ENCODE measurements around the gene TSPAN17. TPM values are rescaled to one million over a fixed set of nuclear protein-coding genes. Genes with fewer than 3 reads are reported as not detected.

TSPAN17 gene
- total and polyA plus RNA-seq, 10 of the 15 experiments (the other 5 are each of a cell fraction or from before 2014, with no cell fraction given) = 0.24 to 17.1 (median 10.4) TPM

DNA sequence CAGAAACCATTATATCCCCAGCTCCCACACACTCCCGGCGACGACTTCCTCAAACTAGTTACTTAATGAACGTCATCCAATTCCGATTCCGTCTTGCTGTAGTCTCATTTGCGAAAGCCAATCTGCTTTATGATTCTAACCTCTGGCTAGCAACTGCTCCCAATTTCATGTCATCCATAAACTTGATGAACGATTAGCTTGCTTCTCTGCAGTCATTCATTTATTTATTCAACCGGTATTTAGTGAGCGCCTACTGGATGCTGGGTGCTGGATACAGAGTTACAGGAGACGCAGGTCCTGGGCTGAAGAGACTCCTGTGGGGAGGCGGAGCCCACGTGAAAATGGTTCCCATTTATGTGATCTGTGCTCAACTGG, 46.2 kb downstream of the TSPAN17 start:
- no TSS peak for BruUV-seq (replicated peaks)
- DNase-seq (ENCODE audit: low read depth, low spot score) = no peak
- Histone ChIP-seq H3K4me1 (ENCODE audit: control insufficient read depth, insufficient read depth, low read length) (no peaks in the 10 kb centered on the region), H3K27ac (ENCODE audit: control insufficient read depth, insufficient read depth) (no peak overlapping the region), H3K4me2 (ENCODE audit: control insufficient read depth, insufficient read depth) (no peak overlapping the region), H3K27me3 (replicated peaks in 1 of 2; ENCODE audit: control insufficient read depth in 2 of 2, insufficient read depth in 2 of 2, low read length in 1 of 2) (peaks cover 0 to 7% of the 10 kb centered on the region in 2 experiments; a peak in 3 of 4 replicates), H3K36me3 (ENCODE audit: control insufficient read depth in 2 of 2, insufficient read depth in 2 of 2, low read length in 1 of 2) (no peaks in the 10 kb centered on the region), H3K79me2 (ENCODE audit: control insufficient read depth, insufficient read depth, low read length) (no peaks in the 10 kb centered on the region), H3K4me3 (no peak overlapping the region), H3K9me3 (replicated peaks; ENCODE audit: control insufficient read depth, insufficient read depth, low read length) (no peaks in the 10 kb centered on the region; the same call in 2 of the 3 replicates), H2AFZ (ENCODE audit: control insufficient read depth, low read depth, low read length) (no peak overlapping the region), H3K9ac (ENCODE audit: control insufficient read depth, insufficient read depth, low read length) (no peak overlapping the region), H4K20me1 (ENCODE audit: control insufficient read depth, insufficient read depth) (no peaks in the 10 kb centered on the region)
- FAIRE-seq = no peak
- ChIA-PET CTCF (interaction anchor here (0.6 to 2.1 kb wide), 2 partner anchors 33 to 1658 kb away, joined by 3 to 14 read pairs; no protein-coding TSS in a partner anchor), SMC1A (ENCODE audit: uncharacterized antibody, unreplicated experiment) (no interaction called here), POLR2A (interaction anchor here (0.6 kb wide), 2 partner anchors 85 to 1497 kb away, joined by 4 to 7 read pairs; no protein-coding TSS in a partner anchor), RAD21 (ENCODE audit: unreplicated experiment) (interaction anchor here (0.6 to 1.1 kb wide), 2 partner anchors 148 to 190 kb away, joined by 3 read pairs; no protein-coding TSS in a partner anchor)
- intact Hi-C loops (cut with micrococcal nuclease; ENCODE audit: unreplicated experiment) (no loop called here), in situ Hi-C loops (cut with MboI) (no loop called here)
- TF ChIP-seq SPI1 (IDR thresholded peaks at IDR 0.05; ENCODE audit: borderline replicate concordance, insufficient read depth, low read depth, low read length) = peak; percentile 10; the same call in 1 of the 2 replicates
- no peak for TF ChIP-seq POLR2A (IDR thresholded peaks at IDR 0.05; ENCODE audit: low read depth, low read length)
- no peak for ATAC-seq
- WGBS (ENCODE audit: insufficient coverage, insufficient replicate concordance, low lambda C conversion rate, missing lambda C conversion rate) = 26% methylated on average over 13 of the region's 13 CpGs

DNA sequence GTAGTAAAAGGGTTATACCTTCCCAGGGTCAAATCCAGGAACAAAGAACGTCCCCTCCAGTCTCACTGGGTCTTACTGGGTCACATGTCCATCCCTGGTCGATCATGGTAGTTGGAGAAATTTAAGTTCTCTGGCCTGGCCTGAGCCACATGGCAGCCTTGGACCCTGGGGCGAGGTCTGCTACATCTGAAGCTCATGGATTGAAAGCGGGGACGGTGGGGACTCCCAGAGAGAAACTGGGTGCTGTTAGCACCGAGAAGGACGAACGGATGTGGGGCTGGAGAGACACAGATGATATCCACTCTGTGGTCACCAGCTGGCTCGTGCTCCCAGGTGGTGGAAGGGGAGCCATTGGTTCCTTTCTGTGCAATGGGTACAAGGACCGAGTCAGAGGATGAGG, 46.9 kb downstream of the TSPAN17 start:
- in situ Hi-C loops (cut with MboI) = no loop called here
- POLR2A ChIA-PET = interaction anchor here (0.5 to 0.6 kb wide), 2 partner anchors 84 to 470 kb away, joined by 3 to 7 read pairs; no protein-coding TSS in a partner anchor
- FAIRE-seq = no peak
- TF ChIP-seq NR2F1 (conservative IDR thresholded peaks at IDR 0.05) (no peak), MEF2A (IDR thresholded peaks at IDR 0.05; ENCODE audit: insufficient read depth, low read depth, low read length) (no peak), TCF3 (IDR thresholded peaks at IDR 0.05; ENCODE audit: borderline replicate concordance, insufficient read depth, low read depth, low read length) (no peak), ZNF217 (IDR thresholded peaks at IDR 0.05) (no peak), MTA2 (IDR thresholded peaks at IDR 0.05; ENCODE audit: low read depth) (no peak), EED (IDR thresholded peaks at IDR 0.05; ENCODE audit: low read depth) (no peak)
- TF ChIP-seq, protein P1, sequence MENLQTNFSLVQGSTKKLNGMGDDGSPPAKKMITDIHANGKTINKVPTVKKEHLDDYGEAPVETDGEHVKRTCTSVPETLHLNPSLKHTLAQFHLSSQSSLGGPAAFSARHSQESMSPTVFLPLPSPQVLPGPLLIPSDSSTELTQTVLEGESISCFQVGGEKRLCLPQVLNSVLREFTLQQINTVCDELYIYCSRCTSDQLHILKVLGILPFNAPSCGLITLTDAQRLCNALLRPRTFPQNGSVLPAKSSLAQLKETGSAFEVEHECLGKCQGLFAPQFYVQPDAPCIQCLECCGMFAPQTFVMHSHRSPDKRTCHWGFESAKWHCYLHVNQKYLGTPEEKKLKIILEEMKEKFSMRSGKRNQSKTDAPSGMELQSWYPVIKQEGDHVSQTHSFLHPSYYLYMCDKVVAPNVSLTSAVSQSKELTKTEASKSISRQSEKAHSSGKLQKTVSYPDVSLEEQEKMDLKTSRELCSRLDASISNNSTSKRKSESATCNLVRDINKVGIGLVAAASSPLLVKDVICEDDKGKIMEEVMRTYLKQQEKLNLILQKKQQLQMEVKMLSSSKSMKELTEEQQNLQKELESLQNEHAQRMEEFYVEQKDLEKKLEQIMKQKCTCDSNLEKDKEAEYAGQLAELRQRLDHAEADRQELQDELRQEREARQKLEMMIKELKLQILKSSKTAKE (IDR thresholded peaks at IDR 0.05; ENCODE audit: low read depth, poor library complexity, severe bottlenecking) = no peak
- TF ChIP-seq, protein P2, sequence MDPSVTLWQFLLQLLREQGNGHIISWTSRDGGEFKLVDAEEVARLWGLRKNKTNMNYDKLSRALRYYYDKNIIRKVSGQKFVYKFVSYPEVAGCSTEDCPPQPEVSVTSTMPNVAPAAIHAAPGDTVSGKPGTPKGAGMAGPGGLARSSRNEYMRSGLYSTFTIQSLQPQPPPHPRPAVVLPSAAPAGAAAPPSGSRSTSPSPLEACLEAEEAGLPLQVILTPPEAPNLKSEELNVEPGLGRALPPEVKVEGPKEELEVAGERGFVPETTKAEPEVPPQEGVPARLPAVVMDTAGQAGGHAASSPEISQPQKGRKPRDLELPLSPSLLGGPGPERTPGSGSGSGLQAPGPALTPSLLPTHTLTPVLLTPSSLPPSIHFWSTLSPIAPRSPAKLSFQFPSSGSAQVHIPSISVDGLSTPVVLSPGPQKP (IDR thresholded peaks at IDR 0.05; ENCODE audit: low read depth, low read length) = no peak
- TF ChIP-seq, protein P3, sequence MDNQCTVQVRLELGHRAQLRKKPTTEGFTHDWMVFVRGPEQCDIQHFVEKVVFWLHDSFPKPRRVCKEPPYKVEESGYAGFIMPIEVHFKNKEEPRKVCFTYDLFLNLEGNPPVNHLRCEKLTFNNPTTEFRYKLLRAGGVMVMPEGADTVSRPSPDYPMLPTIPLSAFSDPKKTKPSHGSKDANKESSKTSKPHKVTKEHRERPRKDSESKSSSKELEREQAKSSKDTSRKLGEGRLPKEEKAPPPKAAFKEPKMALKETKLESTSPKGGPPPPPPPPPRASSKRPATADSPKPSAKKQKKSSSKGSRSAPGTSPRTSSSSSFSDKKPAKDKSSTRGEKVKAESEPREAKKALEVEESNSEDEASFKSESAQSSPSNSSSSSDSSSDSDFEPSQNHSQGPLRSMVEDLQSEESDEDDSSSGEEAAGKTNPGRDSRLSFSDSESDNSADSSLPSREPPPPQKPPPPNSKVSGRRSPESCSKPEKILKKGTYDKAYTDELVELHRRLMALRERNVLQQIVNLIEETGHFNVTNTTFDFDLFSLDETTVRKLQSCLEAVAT (IDR thresholded peaks at IDR 0.05) = no peak

More for the DNA sequence above, 46.9 kb downstream of the TSPAN17 start:
- WGBS (ENCODE audit: insufficient coverage, insufficient replicate concordance, low lambda C conversion rate, missing lambda C conversion rate) = 32% methylated on average over 10 of the region's 10 CpGs
- H3K9ac ChIP-seq (ENCODE audit: control insufficient read depth, insufficient read depth, low read length) = no peak overlapping the region
- H3K4me3 ChIP-seq = no peak overlapping the region
- intact Hi-C loops (cut with micrococcal nuclease; ENCODE audit: unreplicated experiment) = no loop called here
- H3K4me2 ChIP-seq (ENCODE audit: control insufficient read depth, insufficient read depth) = no peak overlapping the region
- ChIA-PET RAD21 (ENCODE audit: unreplicated experiment) (no interaction called here), CTCF (interaction anchor here (2.1 kb wide), 1 partner anchor 34 kb away, joined by 14 read pairs; no protein-coding TSS in a partner anchor), SMC1A (ENCODE audit: uncharacterized antibody, unreplicated experiment) (no interaction called here)
- peaks cover 0 to 7% of the 10 kb centered on the region in 2 experiments; a peak in 3 of 4 replicates for H3K27me3 ChIP-seq (replicated peaks in 1 of 2; ENCODE audit: control insufficient read depth in 2 of 2, insufficient read depth in 2 of 2, low read length in 1 of 2)
- no peak overlapping the region for H2AFZ ChIP-seq (ENCODE audit: control insufficient read depth, low read depth, low read length)
- no peaks in the 10 kb centered on the region for H4K20me1 ChIP-seq (ENCODE audit: control insufficient read depth, insufficient read depth)
- no peaks in the 10 kb centered on the region for H3K9me3 ChIP-seq (replicated peaks; ENCODE audit: control insufficient read depth, insufficient read depth, low read length)
- no peaks in the 10 kb centered on the region for H3K36me3 ChIP-seq (ENCODE audit: control insufficient read depth in 2 of 2, insufficient read depth in 2 of 2, low read length in 1 of 2)
- ATAC-seq (no peak), DNase-seq (ENCODE audit: low read depth, low spot score) (no peak)
- BruUV-seq (replicated peaks) = no TSS peak
- H3K79me2 ChIP-seq (ENCODE audit: control insufficient read depth, insufficient read depth, low read length) = no peaks in the 10 kb centered on the region
- H3K4me1 ChIP-seq (ENCODE audit: control insufficient read depth, insufficient read depth, low read length) = no peaks in the 10 kb centered on the region
- H3K27ac ChIP-seq (ENCODE audit: control insufficient read depth, insufficient read depth) = no peak overlapping the region
